Muscle layer of colon (tissue), 2 donors: ENCODE measurements around the gene ATF7.

Experiments used
- H3K27ac ChIP-seq: one replicate; pipeline ENCODE4 v1.7.0; 2013; ENCODE audit warnings: low read depth, mild to moderate bottlenecking, low read length, moderate library complexity
- H3K27me3 ChIP-seq, 2 donors: one replicate each; pipeline ENCODE4 v1.7.0; 2013; ENCODE audit warnings: low read length in 2 of 2, mild to moderate bottlenecking in 2 of 2; ENCODE audit not compliant: insufficient read depth in 2 of 2, control insufficient read depth in 1 of 2
- H3K36me3 ChIP-seq: one replicate; pipeline ENCODE4 v1.7.0; 2013; ENCODE audit warnings: mild to moderate bottlenecking, low read length; ENCODE audit not compliant: insufficient read depth
- H3K4me1 ChIP-seq: one replicate; pipeline ENCODE4 v1.7.0; 2013; ENCODE audit warnings: mild to moderate bottlenecking, low read length; ENCODE audit not compliant: insufficient read depth
- H3K4me3 ChIP-seq, 2 donors: one replicate each; pipeline ENCODE4 v1.7.0; 2013; ENCODE audit warnings: low read length in 2 of 2, low read depth in 1 of 2, mild to moderate bottlenecking in 1 of 2, moderate library complexity in 1 of 2
- H3K9ac ChIP-seq: one replicate; pipeline ENCODE4 v1.7.0; 2013; ENCODE audit warnings: low read length
- H3K9me3 ChIP-seq: one replicate; pipeline ENCODE4 v1.7.0; 2013; ENCODE audit warnings: mild to moderate bottlenecking, low read length
- donor health status: abdominal sarcoma.
- donor health status: Adenocarcinoma of cecum.

ATF7 gene

DNA sequence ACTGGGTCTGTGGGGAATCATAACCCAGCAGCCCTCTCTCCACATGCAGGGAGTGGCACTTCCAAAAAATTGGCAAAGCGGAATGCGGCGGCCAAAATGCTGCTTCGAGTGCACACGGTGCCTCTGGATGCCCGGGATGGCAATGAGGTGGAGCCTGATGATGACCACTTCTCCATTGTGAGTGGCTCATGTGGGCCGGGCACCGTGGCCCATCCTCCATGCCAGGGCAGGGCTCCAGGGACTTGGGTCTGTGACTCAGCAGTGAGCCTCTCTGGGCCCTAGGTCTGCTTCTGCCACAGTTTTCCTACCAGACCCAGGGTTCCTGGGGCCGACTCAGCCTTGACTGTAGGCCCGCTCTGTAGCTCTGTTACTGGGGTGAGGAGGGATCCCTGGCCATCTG lies 121.1 kb downstream of the ATF7 start:
- Histone ChIP-seq H3K9me3 (no peaks in the 10 kb centered on the region), H3K27me3 (no peaks in the 10 kb centered on the region), H3K36me3 (peaks cover 24% of the 10 kb centered on the region), H3K4me3 (no peak overlapping the region), H3K27ac (no peak overlapping the region), H3K9ac (no peak overlapping the region), H3K4me1 (peaks cover 22% of the 10 kb centered on the region)

DNA sequence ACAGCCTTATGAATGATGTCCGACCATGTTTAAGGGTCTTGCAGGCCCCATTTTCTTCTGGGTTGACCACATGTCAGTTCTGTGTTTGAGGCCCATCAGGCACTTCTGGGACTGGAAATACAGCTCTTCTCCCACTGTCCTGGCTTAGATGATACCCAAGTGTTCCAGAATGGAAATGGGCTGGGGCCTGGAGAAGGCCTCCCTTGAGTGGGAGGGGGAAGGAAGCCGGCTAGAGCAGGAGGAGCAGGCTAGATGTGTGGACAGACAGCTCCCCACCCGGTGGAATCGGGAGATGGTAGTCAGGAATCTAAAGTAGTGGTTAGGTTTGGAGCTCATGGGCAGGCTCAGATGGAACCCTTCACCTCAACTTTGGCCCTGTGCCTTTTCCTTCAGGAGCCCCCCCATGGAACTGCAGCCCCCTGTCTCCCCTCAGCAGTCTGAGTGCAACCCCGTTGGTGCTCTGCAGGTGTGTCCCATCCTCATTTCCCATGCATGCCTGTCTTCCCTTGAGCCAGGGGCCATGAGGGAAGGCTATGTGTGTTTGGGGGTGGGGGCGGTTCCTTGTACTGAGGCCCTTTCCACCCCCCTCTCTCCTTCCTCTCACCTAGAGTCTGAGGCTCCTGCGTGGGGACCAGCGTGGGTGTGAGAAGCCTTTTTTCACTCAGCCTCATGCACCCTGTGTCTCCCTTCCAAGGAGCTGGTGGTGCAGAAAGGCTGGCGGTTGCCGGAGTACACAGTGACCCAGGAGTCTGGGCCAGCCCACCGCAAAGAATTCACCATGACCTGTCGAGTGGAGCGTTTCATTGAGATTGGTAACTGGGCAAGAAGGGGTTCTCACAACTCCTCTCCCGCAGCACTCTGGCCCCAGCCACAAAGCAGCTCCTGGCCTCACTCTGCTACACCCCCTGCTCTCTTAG lies 121.9 kb downstream of the ATF7 start:
- no peaks in the 10 kb centered on the region for H3K27me3 ChIP-seq
- H3K9ac ChIP-seq = no peak overlapping the region
- no peak overlapping the region for H3K4me3 ChIP-seq
- no peak overlapping the region for H3K27ac ChIP-seq
- H3K9me3 ChIP-seq = no peaks in the 10 kb centered on the region
- peaks cover 27% of the 10 kb centered on the region for H3K4me1 ChIP-seq
- peaks cover 24% of the 10 kb centered on the region for H3K36me3 ChIP-seq

DNA sequence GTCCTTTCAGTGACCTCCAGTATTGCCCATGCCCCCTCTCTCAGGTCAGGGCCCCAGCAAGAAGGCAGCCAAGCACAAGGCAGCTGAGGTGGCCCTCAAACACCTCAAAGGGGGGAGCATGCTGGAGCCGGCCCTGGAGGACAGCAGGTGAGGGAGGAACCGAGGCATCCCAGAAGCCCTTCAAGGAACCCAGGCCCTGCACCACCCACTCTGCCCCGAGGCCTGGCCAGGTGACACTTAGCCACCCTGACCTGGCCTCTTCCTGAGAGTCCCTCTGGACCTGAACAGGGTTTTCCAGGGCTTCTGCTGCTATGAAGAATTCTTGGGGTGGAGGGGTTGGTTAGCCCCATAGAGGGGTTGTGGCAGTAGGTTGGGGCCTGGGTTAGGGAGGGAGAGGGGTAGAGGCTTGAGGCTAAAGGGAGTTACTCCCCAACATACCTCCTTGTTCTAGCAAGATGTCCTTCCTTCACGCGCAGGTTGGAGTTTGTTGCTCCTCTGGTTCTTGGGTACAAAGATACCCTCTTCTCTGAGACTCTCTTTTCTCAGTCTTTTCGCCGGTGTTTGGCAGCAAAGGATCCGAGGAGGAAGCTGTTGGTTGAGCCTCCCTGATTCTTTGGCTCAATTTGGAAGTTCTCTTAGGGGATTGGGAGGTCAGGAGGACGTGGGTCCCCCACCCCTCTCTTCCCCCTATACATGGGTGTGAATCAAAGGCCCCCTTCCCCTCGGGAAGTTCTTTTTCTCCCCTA lies 123.0 kb downstream of the ATF7 start:
- no peak overlapping the region for H3K27ac ChIP-seq
- H3K4me1 ChIP-seq = peaks cover 28% of the 10 kb centered on the region
- H3K9ac ChIP-seq = no peak overlapping the region
- peaks cover 24% of the 10 kb centered on the region for H3K36me3 ChIP-seq
- H3K9me3 ChIP-seq = no peaks in the 10 kb centered on the region
- no peaks in the 10 kb centered on the region for H3K27me3 ChIP-seq
- H3K4me3 ChIP-seq = no peak overlapping the region

DNA sequence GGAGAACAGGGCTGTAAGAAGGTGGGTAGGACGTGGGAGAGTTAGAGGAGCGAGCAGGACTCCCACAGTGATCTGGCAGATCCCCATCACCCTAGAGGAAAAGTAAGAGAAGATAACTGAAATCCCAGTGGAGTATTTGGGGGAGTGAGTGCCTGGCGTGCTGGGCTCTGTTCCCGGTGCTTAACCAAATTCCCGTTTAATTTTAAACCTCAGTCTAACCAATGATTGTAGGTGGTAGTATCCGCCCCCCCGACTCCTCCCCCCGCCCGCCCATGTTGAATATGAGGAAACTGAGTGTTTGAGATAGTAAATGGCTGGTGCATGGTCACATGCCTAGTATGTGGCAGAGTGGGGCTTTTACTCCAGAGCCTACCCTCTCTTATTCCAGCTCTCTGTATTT lies 123.9 kb downstream of the ATF7 start:
- Histone ChIP-seq H3K4me3 (peak overlapping the region in 1 of 2 donors; percentile 63), H3K9ac (no peak overlapping the region), H3K36me3 (peaks cover 19% of the 10 kb centered on the region), H3K4me1 (peaks cover 28% of the 10 kb centered on the region), H3K27ac (no peak overlapping the region), H3K27me3 (no peaks in the 10 kb centered on the region), H3K9me3 (no peaks in the 10 kb centered on the region)

DNA sequence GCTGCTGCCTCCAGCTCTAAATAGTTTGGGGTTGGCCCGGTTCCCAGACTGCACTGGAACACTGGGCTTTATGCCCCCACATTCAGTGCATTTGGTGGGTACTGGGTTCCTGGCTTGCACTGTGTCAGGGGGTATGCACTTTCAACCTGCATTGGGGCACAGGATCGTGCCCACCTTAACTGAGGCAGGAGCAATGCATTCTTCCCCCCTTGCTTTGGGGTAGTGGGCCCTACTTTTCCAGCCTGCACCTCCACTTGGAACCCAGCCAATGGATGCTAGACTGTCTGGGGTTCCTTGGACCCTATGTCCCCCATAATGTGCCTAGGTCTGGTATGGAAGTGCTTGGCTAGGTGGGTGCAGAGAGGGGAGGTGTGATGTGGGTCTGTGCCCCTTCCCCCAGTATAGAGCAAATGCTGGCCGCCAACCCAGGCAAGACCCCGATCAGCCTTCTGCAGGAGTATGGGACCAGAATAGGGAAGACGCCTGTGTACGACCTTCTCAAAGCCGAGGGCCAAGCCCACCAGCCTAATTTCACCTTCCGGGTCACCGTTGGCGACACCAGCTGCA lies 124.5 kb downstream of the ATF7 start:
- Histone ChIP-seq H3K27ac (peak overlapping the region; percentile 98), H3K27me3 (no peaks in the 10 kb centered on the region), H3K9ac (no peak overlapping the region), H3K9me3 (no peaks in the 10 kb centered on the region), H3K4me1 (peaks cover 28% of the 10 kb centered on the region), H3K4me3 (peak overlapping the region; percentile 48 to 63), H3K36me3 (peaks cover 13% of the 10 kb centered on the region)

DNA sequence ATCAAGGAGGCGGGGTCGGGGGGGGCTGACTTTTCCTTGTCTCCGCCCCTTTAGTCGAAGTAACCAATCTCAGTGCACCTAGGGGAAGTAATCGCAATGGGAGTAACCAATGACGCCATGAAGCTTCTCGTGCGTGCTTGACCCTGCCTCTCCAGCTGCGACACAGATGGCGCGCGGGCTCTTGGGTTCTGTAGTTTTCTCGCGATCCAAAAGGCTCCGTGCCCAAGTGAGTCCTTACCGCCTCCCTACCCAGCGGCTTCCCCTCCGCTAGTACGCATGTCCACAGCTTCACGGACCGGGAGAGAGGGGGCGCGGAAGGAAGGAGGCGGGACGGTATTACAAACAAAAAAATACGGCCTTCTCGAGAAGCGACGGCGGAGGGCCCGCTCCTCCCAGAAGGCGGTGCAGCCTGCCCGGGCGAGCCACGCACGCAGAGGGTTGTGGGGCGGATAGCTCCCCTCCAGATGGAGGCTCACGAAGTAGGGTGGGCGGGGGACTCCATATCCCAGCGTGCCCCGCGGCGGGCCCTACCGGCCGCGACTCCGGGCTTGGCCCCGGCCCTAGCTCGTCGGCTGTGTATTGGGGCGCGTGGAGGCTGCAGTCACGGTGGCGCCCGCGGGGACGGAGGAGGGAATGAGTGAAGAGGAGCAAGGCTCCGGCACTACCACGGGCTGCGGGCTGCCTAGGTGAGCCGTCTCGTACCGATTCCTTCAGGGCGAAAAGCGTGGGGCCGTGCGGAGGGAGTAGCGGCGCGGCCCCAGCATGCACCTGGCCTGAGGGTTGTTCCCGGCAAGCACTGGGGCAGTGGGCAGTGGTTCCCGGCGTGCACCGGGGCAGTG lies 125.2 kb downstream of the ATF7 start, which contains the start of gene TARBP2:
TSS of gene TARBP2 (plus strand) at position 508 of the 839 bp plus-strand sequence. CDS start at position 634, 126 bp downstream.
- peak within 1 kb of the TSS; percentile 98 for H3K27ac ChIP-seq
- peaks cover 6% of the 10 kb centered on the region for H3K36me3 ChIP-seq
- H3K27me3 ChIP-seq = no peaks in the 10 kb centered on the region
- H3K9ac ChIP-seq = peak within 1 kb of the TSS; percentile 85
- peaks cover 31% of the 10 kb centered on the region for H3K4me1 ChIP-seq
- peak within 1 kb of the TSS; percentile 50 to 63 for H3K4me3 ChIP-seq
- no peaks in the 10 kb centered on the region for H3K9me3 ChIP-seq

DNA sequence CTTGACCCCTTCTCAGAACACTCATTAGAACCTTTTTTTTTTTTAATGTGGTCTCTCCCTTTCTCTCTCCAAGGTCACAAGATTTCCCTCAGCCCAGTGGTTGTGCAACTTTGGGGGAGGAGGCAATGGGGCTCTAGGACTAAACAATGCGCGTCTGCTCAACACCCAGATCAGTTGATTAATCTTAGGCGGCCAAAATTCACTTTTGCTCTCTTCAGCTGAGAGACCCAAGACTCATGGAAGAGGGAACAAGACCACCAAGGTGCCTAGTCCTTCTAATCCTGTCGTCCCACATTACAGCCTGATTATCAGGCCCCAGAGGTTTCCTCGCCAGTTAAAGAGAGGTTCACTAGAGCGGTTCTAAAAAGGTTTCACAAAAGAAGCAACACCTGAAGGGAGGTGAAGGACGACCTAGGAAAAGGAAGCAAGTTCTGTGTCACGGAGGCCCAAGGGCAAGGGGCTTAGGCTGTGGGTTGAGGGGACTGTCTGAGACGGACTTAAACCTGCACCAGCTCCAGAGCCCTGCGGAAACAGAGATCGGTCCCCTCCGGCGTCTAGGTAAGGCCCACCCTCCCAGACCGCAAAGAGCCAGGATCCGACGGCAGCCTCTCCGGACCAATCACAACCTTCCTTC lies 125.9 kb downstream of the ATF7 start:
- Histone ChIP-seq H3K27ac (peak overlapping the region; percentile 98), H3K9ac (peak overlapping the region; percentile 85), H3K36me3 (peaks cover 3% of the 10 kb centered on the region), H3K4me1 (peaks cover 35% of the 10 kb centered on the region), H3K27me3 (no peaks in the 10 kb centered on the region), H3K4me3 (peak overlapping the region; percentile 50 to 63), H3K9me3 (no peaks in the 10 kb centered on the region)

DNA sequence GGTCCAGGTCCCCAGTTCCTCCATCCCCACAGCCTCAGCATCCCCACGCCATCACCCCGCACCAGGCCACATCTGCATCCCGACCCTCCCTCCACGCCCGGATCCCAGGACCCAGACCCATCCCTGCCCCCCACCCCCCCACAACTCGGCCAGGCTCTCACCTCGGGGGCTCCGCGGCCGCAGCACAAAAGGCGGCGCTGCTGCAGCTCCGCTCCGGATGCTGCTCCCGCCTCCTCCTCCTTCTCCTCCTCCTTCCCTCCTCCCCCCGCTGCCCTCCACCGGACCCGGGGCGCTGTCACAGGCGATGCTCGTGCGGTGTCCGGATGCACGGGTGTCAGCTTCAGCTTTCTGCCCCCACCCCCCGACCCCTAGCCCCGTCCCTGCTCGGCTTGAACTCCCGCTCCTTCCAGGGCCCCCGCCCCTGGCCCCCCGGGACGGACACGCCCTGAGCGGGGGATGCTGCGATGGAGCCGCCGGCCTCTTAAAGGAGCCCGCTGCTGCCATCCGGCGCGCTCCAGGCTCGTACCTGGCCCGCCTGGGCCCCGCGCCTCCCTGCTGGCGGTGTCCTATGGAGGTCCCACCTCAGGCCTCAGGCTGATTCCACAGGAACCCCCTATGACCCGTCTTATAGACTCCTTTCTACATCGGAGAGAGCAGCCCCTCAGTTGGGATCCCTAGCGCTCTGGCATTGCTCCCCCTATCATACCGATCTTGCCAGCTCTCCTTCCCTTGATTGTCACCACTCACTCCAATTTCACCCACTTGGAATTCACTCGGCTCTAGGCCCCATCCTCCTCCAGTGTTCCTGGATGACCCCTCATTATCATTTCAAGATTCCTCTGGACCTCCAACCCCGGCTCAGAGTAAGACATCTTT lies 126.7 kb downstream of the ATF7 start, which contains the start of gene MAP3K12:
TSS of gene MAP3K12 (minus strand) at position 193 of the 876 bp plus-strand sequence. CDS start 12,067 bp downstream, outside the sequence.
- Histone ChIP-seq H3K27me3 (no peaks in the 10 kb centered on the region), H3K27ac (peak within 1 kb of the TSS; percentile 98), H3K4me1 (peaks cover 35% of the 10 kb centered on the region)

DNA sequence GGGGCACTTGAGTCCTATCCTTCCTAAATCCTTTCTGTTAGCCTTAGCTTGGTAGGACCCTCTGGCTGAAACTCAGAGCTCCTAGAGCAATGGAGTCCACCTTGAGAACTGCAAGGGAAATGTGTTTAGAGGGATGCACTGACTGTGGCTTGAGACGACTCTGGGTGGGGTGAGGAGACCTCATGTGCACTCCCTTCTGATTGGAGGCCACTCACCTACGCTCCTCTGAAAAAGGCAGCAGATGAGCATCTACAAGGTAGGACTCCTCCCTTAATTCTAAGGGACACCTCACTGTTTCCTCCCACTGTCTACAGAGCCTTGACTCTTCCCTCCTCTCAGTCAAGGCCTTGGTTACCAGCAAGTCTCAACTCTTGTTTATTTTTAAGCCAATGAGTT lies 127.9 kb downstream of the ATF7 start:
- no peaks in the 10 kb centered on the region for H3K36me3 ChIP-seq
- no peak overlapping the region for H3K4me3 ChIP-seq
- no peaks in the 10 kb centered on the region for H3K9me3 ChIP-seq
- peaks cover 43% of the 10 kb centered on the region for H3K4me1 ChIP-seq
- no peak overlapping the region for H3K9ac ChIP-seq
- no peaks in the 10 kb centered on the region for H3K27me3 ChIP-seq
- H3K27ac ChIP-seq = no peak overlapping the region

More for the DNA sequence above, 126.7 kb downstream of the ATF7 start, which contains the start of gene MAP3K12:
- Histone ChIP-seq H3K36me3 (no peaks in the 10 kb centered on the region), H3K9me3 (no peaks in the 10 kb centered on the region), H3K4me3 (peak within 1 kb of the TSS; percentile 63), H3K9ac (peak within 1 kb of the TSS; percentile 85)

DNA sequence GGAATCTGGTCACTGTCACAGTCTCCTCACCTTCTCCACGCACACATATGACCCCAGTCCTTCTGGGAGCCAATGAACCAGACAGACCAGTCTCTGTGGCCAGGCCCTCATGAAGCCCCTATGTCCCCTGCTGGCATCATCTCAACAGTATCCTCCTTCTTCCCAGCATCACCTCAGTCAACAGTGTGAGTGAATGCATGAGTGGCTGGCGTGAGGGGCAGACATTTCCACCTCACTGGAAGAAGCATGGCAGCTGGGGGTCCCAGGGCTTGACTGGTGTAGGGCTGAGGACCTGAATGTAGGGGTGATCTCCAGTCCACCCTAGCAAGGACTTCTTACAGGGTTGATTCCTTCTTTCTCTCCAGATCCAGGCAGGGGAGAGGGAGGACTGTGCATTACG lies 128.7 kb downstream of the ATF7 start:
- H3K4me1 ChIP-seq = peaks cover 44% of the 10 kb centered on the region
- H3K27me3 ChIP-seq = no peaks in the 10 kb centered on the region
- no peak overlapping the region for H3K9ac ChIP-seq
- H3K4me3 ChIP-seq = no peak overlapping the region
- no peaks in the 10 kb centered on the region for H3K36me3 ChIP-seq
- no peaks in the 10 kb centered on the region for H3K9me3 ChIP-seq
- H3K27ac ChIP-seq = no peak overlapping the region
